NCI-H1930 (cell line): ENCODE measurements around the gene TYMS.
A peak's percentile ranks its signal among the peaks of the same experiment; 100 is the strongest.

Source experiments
- DNase-seq, 2 experiments: peaks; one replicate each; lab custom pipeline; 2025; lab: John Stamatoyannopoulos, UW

The TYMS gene

GRCh38 chr18:647304-647703 lies 10.1 kb upstream of the TYMS start:
- no peak for DNase-seq

- peak in 1 of 2 experiments; percentile 27 for DNase-seq
Observed at GRCh38 chr18:649341-649740, 8.1 kb upstream of the TYMS start.

- peak in 1 of 2 experiments; percentile 3 for DNase-seq
Observed at GRCh38 chr18:650428-650858, 7.0 kb upstream of the TYMS start.

GRCh38 chr18:652131-652530 lies 5.3 kb upstream of the TYMS start:
- DNase-seq, result no peak

- DNase-seq, result no peak
Observed at GRCh38 chr18:653512-653911, 3.9 kb upstream of the TYMS start.

- DNase-seq, result no peak
Observed at GRCh38 chr18:654601-655000, 2.9 kb upstream of the TYMS start.

GRCh38 chr18:655445-655844 lies 2.0 kb upstream of the TYMS start:
- no peak for DNase-seq

GRCh38 chr18:658001-658946 lies 821 bp downstream of the TYMS start:
- DNase-seq, result peak; percentile 68 to 70

- DNase-seq, result no peak
Observed at GRCh38 chr18:658947-659533, 1.6 kb downstream of the TYMS start.

- DNase-seq, result no peak
Observed at GRCh38 chr18:659597-659996, 2.1 kb downstream of the TYMS start.

GRCh38 chr18:662197-662596 lies 4.7 kb downstream of the TYMS start:
- no peak for DNase-seq

- no peak for DNase-seq
Observed at GRCh38 chr18:666177-666576, 8.7 kb downstream of the TYMS start.

GRCh38 chr18:666628-667027 lies 9.2 kb downstream of the TYMS start:
- no peak for DNase-seq

- DNase-seq, result no peak
Observed at GRCh38 chr18:668260-668659, 10.8 kb downstream of the TYMS start.

GRCh38 chr18:669077-669476 lies 11.6 kb downstream of the TYMS start:
- DNase-seq, result no peak

- DNase-seq, result no peak
Observed at GRCh38 chr18:670522-670921, 13.1 kb downstream of the TYMS start.

GRCh38 chr18:671405-671804 lies 14.0 kb downstream of the TYMS start:
- DNase-seq, result no peak

- no peak for DNase-seq
Observed at GRCh38 chr18:673317-673716, 15.9 kb downstream of the TYMS start.

GRCh38 chr18:673769-674168 lies 16.3 kb downstream of the TYMS start:
- no peak for DNase-seq

- DNase-seq, result no peak
Observed at GRCh38 chr18:675307-675706, 17.9 kb downstream of the TYMS start.

- no peak for DNase-seq
Observed at GRCh38 chr18:676069-676468, 18.6 kb downstream of the TYMS start.

GRCh38 chr18:676736-677135 lies 19.3 kb downstream of the TYMS start:
- DNase-seq, result no peak

GRCh38 chr18:677145-677544 lies 19.7 kb downstream of the TYMS start:
- no peak for DNase-seq
